GM23338 (cell line): ENCODE measurements around the gene SQSTM1. TPM values are rescaled to one million over a fixed set of nuclear protein-coding genes. Genes with fewer than 3 reads are reported as not detected.

Experiments
- ATAC-seq: fragments of 200-7000 bp; cut with Tn5 transposase; 3 replicates; pipeline ENCODE4 v1.9.1; 2020
- DNase-seq: peaks from one replicate; pipeline ENCODE4 v3.0.0-alpha.2; 2015; ENCODE audit warnings: low spot score
- H2AFZ ChIP-seq: fragments of 200-600 bp; sonication (generic); 2 replicates; pipeline ENCODE4 v1.8.0; 2016; ENCODE audit warnings: antibody characterized with exemption, mild to moderate bottlenecking, moderate library complexity
- H3F3A ChIP-seq: fragments of 200-600 bp; sonication (generic); replicated peaks from 2 replicates; pipeline ENCODE4 v1.8.0; 2017; ENCODE audit warnings: antibody characterized with exemption, mixed run types, low read depth
- H3K27ac ChIP-seq: fragments of 200-600 bp; sonication (generic); 2 replicates; pipeline ENCODE4 v1.6.1; 2016; ENCODE audit warnings: low read depth
- H3K27me3 ChIP-seq: fragments of 200-600 bp; sonication (generic); 2 replicates; pipeline ENCODE4 v1.8.0; 2016; ENCODE audit warnings: mild to moderate bottlenecking, mixed run types, moderate library complexity; ENCODE audit not compliant: insufficient read depth
- H3K36me3 ChIP-seq: fragments of 200-600 bp; sonication (generic); 2 replicates; pipeline ENCODE4 v1.8.0; 2016; ENCODE audit warnings: mild to moderate bottlenecking; ENCODE audit not compliant: insufficient read depth
- H3K4me1 ChIP-seq: fragments of 200-600 bp; sonication (generic); 2 replicates; pipeline ENCODE4 v1.8.0; 2016; ENCODE audit warnings: mild to moderate bottlenecking, moderate library complexity; ENCODE audit not compliant: insufficient read depth
- H3K4me2 ChIP-seq: fragments of 200-600 bp; sonication (generic); 2 replicates; pipeline ENCODE4 v1.7.1; 2017; ENCODE audit warnings: mixed run types
- H3K4me3 ChIP-seq: fragments of 200-600 bp; sonication (generic); 2 replicates; pipeline ENCODE4 v1.6.1; 2016; ENCODE audit warnings: mixed run types
- H3K79me2 ChIP-seq: fragments of 200-600 bp; sonication (generic); replicated peaks from 2 replicates; pipeline ENCODE4 v1.8.0; 2017; ENCODE audit warnings: mild to moderate bottlenecking; ENCODE audit not compliant: insufficient read depth
- H3K9me2 ChIP-seq: fragments of 200-600 bp; sonication (generic); 2 replicates; pipeline ENCODE4 v1.8.0; 2017; ENCODE audit not compliant: insufficient read depth
- H4K20me1 ChIP-seq: fragments of 200-600 bp; sonication (generic); replicated peaks from 2 replicates; pipeline ENCODE4 v1.8.0; 2017; ENCODE audit warnings: mild to moderate bottlenecking; ENCODE audit not compliant: insufficient read depth
- H3K27ac Mint-ChIP-seq: 2 replicates; pipeline ENCODE4 v1.8.0; 2020; ENCODE audit warnings: inconsistent platforms, mild to moderate bottlenecking, moderate library complexity, mixed read lengths
- H3K27me3 Mint-ChIP-seq: 3 replicates; pipeline ENCODE4 v1.8.0; 2022; ENCODE audit warnings: low read depth, mild to moderate bottlenecking, moderate library complexity, mixed read lengths, inconsistent platforms; ENCODE audit not compliant: insufficient read depth, poor library complexity
- H3K36me3 Mint-ChIP-seq: 3 replicates; pipeline ENCODE4 v1.8.0; 2021; ENCODE audit warnings: low read depth, mild to moderate bottlenecking, inconsistent platforms, moderate library complexity, mixed read lengths
- H3K4me1 Mint-ChIP-seq: 3 replicates; pipeline ENCODE4 v1.8.0; 2020; ENCODE audit warnings: mild to moderate bottlenecking, inconsistent platforms, mixed read lengths
- H3K4me3 Mint-ChIP-seq: 3 replicates; pipeline ENCODE4 v1.8.0; 2021; ENCODE audit warnings: moderate library complexity, mild to moderate bottlenecking, inconsistent platforms, mixed read lengths
- H3K9me3 Mint-ChIP-seq: 3 replicates; pipeline ENCODE4 v1.8.0; 2020; ENCODE audit warnings: moderate library complexity, mild to moderate bottlenecking, inconsistent platforms, mixed read lengths
- CREB1 ChIP-seq: fragments of 250-450 bp; sonication (Bioruptor Pico); IDR thresholded peaks from 2 replicates; pipeline ENCODE4 v1.5.0; 2020; ENCODE audit warnings: low read depth, mild to moderate bottlenecking, moderate library complexity
- EZH2 ChIP-seq: fragments of 200-600 bp; sonication (generic); IDR thresholded peaks from one replicate; pipeline ENCODE4 v1.8.0; 2017; ENCODE audit warnings: antibody characterized with exemption, mild to moderate bottlenecking, low read depth; ENCODE audit not compliant: unreplicated experiment
- JUNB ChIP-seq: IDR thresholded peaks from one replicate; pipeline ENCODE4 v1.6.1; 2016; ENCODE audit warnings: antibody characterized with exemption; ENCODE audit not compliant: unreplicated experiment
- NANOG ChIP-seq: IDR thresholded peaks from 2 replicates; pipeline ENCODE4 v1.6.1; 2016; ENCODE audit warnings: antibody characterized with exemption, borderline replicate concordance
- ZNF331 ChIP-seq: fragments of 250-450 bp; sonication (Bioruptor Pico); IDR thresholded peaks from 2 replicates; pipeline ENCODE4 v1.5.0; 2020; ENCODE audit warnings: low read depth, mild to moderate bottlenecking, moderate library complexity
- ZNF462 ChIP-seq: fragments of 250-450 bp; sonication (Bioruptor Pico); IDR thresholded peaks from 2 replicates; pipeline ENCODE4 v1.5.0; 2020; ENCODE audit warnings: mild to moderate bottlenecking, moderate library complexity
- polyA plus RNA-seq: library from polyadenylated mRNA; unstranded; fragments of >200 nt; fragmentation: Nextera tagmentation; extraction: Ambion mirVana; gene quantifications from 2 replicates; pipeline ENCODE4 v1.2.1, GENCODE V29; 2016
- total RNA-seq: library from RNA; depleted of rRNA; stranded (reverse); fragments of >200 nt; shearing (Covaris generic); gene quantifications from 2 replicates; pipeline ENCODE4 v1.2.3, GENCODE V29; 2014
- TF ChIP-seq, protein P1 (sequence below): IDR thresholded peaks from one replicate; pipeline ENCODE4 v1.6.1; 2018; ENCODE audit warnings: antibody characterized with exemption; ENCODE audit not compliant: unreplicated experiment

Gene SQSTM1
- total and polyA plus RNA-seq, 2 experiments from 2014 or later: 58.0 to 92.6 TPM

DNA sequence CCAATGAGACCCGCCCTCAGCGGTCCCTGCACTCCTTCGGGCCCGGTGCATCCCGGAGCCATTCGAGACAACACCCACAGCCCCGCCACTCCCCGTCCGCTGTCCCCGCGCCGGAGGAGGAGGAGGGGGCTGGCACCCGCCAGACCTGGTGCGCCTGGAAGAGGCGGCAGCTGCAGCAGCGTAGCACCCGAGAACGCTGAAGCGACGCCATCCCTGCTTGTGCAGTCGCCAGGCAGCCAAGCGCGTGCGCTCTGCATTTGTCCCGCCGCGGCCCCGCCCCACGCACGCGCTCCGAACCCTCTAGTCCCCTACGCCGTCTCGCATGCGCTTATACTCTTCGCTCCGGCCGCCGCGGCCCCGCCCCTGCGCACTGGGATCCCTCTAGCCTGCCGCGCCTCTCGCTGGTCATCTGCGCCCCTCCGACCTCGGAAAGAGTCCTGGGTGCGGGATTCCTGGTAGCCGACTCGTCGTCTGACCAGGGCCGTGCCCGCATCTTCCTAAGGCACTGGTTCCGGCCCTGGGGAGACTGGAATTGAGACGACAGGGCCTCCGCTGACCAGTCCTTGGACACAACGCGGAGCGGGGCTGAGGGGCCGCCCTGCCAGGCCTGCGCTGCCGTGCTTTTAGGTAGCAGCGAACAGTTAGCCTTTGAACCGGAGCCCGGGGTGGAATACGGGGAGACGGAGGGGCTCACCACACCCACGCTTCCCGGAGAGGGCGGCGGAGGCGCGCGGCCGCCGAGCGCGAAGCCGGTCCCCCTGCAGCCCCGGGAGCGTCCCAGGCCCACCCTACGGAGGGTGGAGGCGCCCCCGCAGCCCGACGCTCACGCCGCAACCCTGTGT is 38.1 kb downstream of the SQSTM1 start, which contains the start of gene MRNIP (continued):
- TF ChIP-seq ZNF462: no peak
- TF ChIP-seq CREB1 (CRISPR knock-in tag): peak; percentile 39
- TF ChIP-seq JUNB: no peak
- no peak for TF ChIP-seq ZNF331 (CRISPR knock-in tag)
- no peak for TF ChIP-seq NANOG

DNA sequence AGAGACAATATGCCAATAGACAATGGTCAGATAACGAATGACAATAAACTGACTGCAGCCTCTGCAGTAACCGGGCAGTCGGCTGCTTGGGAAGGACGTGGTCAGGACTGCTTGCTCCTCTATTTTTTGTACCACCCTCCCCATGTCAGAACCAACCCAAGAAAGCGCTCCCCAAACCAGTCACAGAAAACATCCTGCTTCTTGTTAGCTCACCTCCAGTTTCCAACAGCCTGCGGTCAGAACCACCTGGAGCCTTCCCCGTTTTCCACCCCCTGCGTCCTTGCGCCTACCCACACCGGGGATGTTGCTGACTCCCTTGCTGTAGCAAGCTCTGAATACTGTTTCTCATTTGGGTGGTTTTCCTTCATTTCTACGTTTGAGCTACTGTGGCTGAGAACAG is 39.6 kb downstream of the SQSTM1 start:
- H3K27ac Mint-ChIP-seq: no peak overlapping the region
- no peaks in the 10 kb centered on the region for H3K27me3 ChIP-seq
- peaks cover 10% of the 10 kb centered on the region for H3K9me3 Mint-ChIP-seq
- H3K4me1 Mint-ChIP-seq: peaks cover 16% of the 10 kb centered on the region
- no peaks in the 10 kb centered on the region for H3K9me2 ChIP-seq
- ATAC-seq (no peak), DNase-seq (peak; percentile 32)
- H3K4me3 Mint-ChIP-seq: peak overlapping the region; percentile 93
- peaks cover 19% of the 10 kb centered on the region for H3F3A ChIP-seq
- peak overlapping the region; percentile 90; the same call in 1 of the 2 replicates for H3K4me2 ChIP-seq
- H4K20me1 ChIP-seq: 0 out of 2 replicates have a peak, but pooled peaks cover 4% of the 10 kb centered on the region
- H3K36me3 Mint-ChIP-seq: peaks cover 37% of the 10 kb centered on the region
- peaks cover 22% of the 10 kb centered on the region for H3K79me2 ChIP-seq
- no peak overlapping the region for H3K4me3 ChIP-seq
- H3K36me3 ChIP-seq: no peaks in the 10 kb centered on the region
- peaks cover 18% of the 10 kb centered on the region for H3K27me3 Mint-ChIP-seq
- no peak overlapping the region for H3K27ac ChIP-seq
- no peak overlapping the region for H2AFZ ChIP-seq
- H3K4me1 ChIP-seq: peaks cover 7% of the 10 kb centered on the region
- TF ChIP-seq NANOG (no peak), EZH2 (no peak), ZNF331 (CRISPR knock-in tag) (no peak)
- TF ChIP-seq, protein P1, sequence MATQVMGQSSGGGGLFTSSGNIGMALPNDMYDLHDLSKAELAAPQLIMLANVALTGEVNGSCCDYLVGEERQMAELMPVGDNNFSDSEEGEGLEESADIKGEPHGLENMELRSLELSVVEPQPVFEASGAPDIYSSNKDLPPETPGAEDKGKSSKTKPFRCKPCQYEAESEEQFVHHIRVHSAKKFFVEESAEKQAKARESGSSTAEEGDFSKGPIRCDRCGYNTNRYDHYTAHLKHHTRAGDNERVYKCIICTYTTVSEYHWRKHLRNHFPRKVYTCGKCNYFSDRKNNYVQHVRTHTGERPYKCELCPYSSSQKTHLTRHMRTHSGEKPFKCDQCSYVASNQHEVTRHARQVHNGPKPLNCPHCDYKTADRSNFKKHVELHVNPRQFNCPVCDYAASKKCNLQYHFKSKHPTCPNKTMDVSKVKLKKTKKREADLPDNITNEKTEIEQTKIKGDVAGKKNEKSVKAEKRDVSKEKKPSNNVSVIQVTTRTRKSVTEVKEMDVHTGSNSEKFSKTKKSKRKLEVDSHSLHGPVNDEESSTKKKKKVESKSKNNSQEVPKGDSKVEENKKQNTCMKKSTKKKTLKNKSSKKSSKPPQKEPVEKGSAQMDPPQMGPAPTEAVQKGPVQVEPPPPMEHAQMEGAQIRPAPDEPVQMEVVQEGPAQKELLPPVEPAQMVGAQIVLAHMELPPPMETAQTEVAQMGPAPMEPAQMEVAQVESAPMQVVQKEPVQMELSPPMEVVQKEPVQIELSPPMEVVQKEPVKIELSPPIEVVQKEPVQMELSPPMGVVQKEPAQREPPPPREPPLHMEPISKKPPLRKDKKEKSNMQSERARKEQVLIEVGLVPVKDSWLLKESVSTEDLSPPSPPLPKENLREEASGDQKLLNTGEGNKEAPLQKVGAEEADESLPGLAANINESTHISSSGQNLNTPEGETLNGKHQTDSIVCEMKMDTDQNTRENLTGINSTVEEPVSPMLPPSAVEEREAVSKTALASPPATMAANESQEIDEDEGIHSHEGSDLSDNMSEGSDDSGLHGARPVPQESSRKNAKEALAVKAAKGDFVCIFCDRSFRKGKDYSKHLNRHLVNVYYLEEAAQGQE: no peak
